GM13977 (cell line): ENCODE results near the gene LRMDA.
"Not testable (repeated sequence)": the region's sequence is repeated elsewhere in the genome, so short reads cannot be mapped to it uniquely, and the experiment has no call there.

Source experiments
- DNase-seq: peaks from one replicate; pipeline ENCODE4 v3.0.0; 2012; ENCODE audit warnings: low spot score
- in situ Hi-C: fragments of 300-500 bp; cut with MboI; formaldehyde crosslinking; loops from one replicate; pipeline ENCODE4 v1.12.0; 2022; ENCODE audit warnings: low sequenced_read_pairs, low pct_unique_long_range_greater_than_20kb, mixed read lengths, inconsistent platforms; ENCODE audit not compliant: unreplicated experiment
- TF ChIP-seq, protein P1 (sequence below): IDR thresholded peaks from 2 replicates; pipeline ENCODE4 v1.5.1; 2012; ENCODE audit warnings: mild to moderate bottlenecking, control low read depth; ENCODE audit not compliant: insufficient read depth; ENCODE audit errors: extremely low read depth, missing control alignments

Gene LRMDA

DNA sequence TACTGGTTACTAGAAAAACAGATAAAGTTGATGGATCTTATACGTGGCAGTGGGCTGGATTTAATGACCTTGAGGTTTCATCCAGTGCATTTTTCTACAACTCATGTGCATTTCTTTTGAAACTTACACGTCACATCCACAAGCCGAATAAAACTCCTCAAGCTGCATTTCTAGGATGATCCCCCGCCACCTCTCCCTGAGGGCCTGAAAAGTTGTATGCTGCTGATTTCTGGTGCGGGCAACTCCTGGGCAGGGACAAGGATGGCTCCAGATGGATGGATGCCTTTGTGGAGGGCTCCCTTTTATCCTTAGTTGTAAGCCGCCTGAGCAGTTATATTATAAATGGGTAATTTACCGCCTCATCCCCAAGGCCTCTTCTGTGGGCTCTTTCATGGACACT lies 1091.1 kb downstream of the LRMDA start:
- no peak for DNase-seq
- in situ Hi-C loops, result no loop called here
- TF ChIP-seq, protein P1, sequence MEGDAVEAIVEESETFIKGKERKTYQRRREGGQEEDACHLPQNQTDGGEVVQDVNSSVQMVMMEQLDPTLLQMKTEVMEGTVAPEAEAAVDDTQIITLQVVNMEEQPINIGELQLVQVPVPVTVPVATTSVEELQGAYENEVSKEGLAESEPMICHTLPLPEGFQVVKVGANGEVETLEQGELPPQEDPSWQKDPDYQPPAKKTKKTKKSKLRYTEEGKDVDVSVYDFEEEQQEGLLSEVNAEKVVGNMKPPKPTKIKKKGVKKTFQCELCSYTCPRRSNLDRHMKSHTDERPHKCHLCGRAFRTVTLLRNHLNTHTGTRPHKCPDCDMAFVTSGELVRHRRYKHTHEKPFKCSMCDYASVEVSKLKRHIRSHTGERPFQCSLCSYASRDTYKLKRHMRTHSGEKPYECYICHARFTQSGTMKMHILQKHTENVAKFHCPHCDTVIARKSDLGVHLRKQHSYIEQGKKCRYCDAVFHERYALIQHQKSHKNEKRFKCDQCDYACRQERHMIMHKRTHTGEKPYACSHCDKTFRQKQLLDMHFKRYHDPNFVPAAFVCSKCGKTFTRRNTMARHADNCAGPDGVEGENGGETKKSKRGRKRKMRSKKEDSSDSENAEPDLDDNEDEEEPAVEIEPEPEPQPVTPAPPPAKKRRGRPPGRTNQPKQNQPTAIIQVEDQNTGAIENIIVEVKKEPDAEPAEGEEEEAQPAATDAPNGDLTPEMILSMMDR, result no peak

DNA sequence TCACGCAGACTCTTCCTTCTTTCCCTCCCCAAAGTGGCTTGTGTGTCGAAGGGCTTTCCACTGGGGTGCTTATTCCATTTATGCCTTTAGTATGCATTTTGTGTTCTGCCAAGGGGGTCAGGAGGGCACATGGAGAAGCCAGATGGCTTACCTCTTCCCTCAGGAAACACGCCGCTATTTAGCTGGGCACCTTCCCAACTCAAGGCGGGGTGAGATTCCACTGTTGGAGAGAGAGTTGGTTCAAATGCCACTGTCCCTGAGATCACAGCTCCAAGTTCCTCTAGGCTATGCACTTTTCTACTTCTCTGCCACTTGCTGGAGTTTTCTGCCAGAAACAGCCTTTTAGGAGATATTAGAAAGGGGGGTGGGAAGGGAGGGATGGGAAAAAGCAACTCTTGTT lies 1091.8 kb downstream of the LRMDA start:
- TF ChIP-seq, protein P1, result no peak
- in situ Hi-C loops, result no loop called here
- DNase-seq, result no peak

DNA sequence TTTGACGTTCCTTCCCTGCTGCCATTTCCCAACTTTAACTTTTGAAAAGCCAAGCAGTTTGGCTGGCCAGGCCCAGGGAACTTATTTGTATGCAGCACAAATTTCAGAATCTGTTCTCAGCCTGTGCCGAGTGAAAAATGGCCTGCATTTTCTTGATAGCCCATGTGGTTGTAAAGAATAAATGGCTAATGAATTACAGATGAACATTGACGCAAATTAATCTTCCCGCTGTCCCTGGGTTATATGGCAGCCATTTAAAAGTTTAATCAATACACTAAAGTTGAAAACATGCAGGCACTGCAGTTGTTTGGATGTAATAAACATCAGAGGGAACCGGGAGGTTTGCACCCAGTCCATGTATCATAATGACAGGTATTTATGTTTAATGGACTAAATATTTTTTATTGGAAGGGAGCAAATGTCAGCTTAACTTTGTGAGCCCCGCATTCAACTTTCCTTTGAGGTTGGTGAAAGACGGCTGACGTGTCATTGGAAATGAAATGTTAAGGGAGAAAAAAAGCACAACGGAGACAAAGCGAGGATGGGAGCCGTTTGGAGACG lies 1092.4 kb downstream of the LRMDA start:
- TF ChIP-seq, protein P1, result no peak
- no peak for DNase-seq
- in situ Hi-C loops, result no loop called here

DNA sequence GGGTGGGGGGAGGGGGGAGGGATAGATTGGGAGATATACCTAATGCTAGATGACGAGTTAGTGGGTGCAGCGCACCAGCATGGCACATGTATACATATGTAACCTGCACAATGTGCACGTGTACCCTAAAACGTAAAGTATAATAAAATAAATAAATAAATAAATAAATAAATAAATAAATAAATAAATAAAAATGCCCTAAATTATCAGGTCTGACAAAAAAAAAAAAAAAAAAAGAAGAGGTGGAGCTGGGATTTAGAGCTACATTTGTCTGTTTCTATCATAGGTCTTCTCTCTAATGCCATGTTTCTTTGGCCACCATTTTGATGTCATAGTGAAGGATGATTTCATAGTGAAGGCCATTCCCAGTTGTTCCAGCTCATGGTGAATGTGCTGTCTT lies 1095.4 kb downstream of the LRMDA start:
- in situ Hi-C loops, result not testable (repeated sequence)

DNA sequence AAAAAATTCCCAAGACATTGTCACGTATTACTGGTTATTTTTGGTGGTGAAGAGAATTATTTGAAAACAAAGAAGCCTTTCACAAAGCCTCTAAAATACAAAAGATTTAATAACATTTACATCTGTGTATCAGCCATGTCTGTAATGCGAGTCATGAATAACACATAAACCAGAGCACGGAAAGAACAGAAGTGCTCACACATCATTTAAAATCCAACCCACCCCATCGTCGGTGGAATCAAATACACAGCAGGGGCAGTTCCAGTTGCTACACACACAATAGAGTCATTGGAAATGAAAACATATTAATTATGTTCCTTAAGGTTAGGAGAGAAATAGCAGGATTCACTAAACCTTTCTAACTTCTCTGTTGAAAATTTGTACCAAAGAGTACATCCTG lies 1108.9 kb downstream of the LRMDA start:
- in situ Hi-C loops, result no loop called here
- DNase-seq, result no peak
- TF ChIP-seq, protein P1, result no peak

More for the DNA sequence above, 1095.4 kb downstream of the LRMDA start:
- not testable (repeated sequence) for DNase-seq

DNA sequence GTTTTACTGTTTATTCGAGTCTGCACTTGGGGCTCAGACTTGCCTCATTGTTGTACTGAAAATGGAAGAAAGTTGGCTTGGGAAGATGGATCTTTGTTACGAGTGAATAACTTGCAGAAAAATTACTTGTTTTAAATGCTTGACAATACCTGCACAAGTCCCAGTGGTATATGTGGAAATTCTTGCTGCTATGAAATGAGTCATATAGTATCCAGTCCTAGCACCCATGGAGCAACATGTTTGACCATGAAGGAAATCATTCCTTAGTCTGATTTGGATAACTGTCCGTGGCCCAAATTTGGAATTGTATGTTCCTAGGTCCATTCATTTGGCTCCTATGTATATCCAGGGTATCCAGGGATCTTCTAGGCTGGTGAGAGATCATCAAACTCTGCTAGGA lies 1109.4 kb downstream of the LRMDA start:
- TF ChIP-seq, protein P1, result no peak
- in situ Hi-C loops, result no loop called here
- DNase-seq, result no peak

DNA sequence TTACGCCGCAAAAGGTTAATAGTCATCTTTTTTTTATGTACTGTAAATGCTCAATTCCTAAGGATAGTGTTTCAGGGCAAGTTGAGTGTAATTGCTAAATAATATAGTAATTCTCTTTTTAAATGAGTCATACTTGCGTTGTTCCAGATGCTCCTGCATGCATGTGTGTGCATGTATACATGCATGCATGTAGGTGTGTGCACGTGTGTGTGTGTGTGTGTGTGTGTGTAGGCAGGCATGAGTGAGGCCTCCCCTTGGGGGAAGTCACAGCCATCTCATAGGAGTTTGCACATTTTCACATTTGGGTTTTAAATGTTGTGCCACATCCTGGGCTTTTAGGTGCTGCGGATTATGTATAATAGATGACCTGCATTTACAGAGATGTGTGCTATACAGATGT lies 1110.4 kb downstream of the LRMDA start:
- in situ Hi-C loops, result no loop called here
- no peak for DNase-seq
- TF ChIP-seq, protein P1, result no peak
